K562 (cell line): ENCODE measurements around the gene FTSJ1. TPM values are rescaled to one million over a fixed set of nuclear protein-coding genes. Genes with fewer than 3 reads are reported as not detected.
A peak's percentile ranks its signal among the peaks of the same experiment; 100 is the strongest.

Experiments used
- CLOCK ChIP-seq: fragments of 250-450 bp; sonication (Bioruptor Pico); IDR thresholded peaks from 2 replicates; pipeline ENCODE4 v1.4.0; 2020; ENCODE audit warnings: mild to moderate bottlenecking, moderate library complexity, borderline replicate concordance
- EWSR1 ChIP-seq: fragments of 450-650 bp; IDR thresholded peaks from 2 replicates; pipeline ENCODE4 v1.6.1; 2018; ENCODE audit warnings: borderline replicate concordance, mild to moderate bottlenecking, low read depth, moderate library complexity; ENCODE audit not compliant: partially characterized antibody
- KDM5B ChIP-seq: fragments of 200-600 bp; sonication (generic); IDR thresholded peaks from 2 replicates; pipeline ENCODE4 v1.6.1; 2012; ENCODE audit warnings: low read depth, mild to moderate bottlenecking, moderate library complexity, low read length, control low read depth, inconsistent platforms; ENCODE audit not compliant: insufficient replicate concordance
- MAFG ChIP-seq: fragments of 450-650 bp; conservative IDR thresholded peaks from 2 replicates; pipeline ENCODE4 v1.6.1; 2016; ENCODE audit warnings: missing genetic modification characterization, missing compliant biosample characterization
- ZNF280A ChIP-seq: fragments of 450-650 bp; IDR thresholded peaks from 2 replicates; pipeline ENCODE4 v1.6.1; 2018; ENCODE audit warnings: mild to moderate bottlenecking, low read depth; ENCODE audit not compliant: partially characterized antibody
- ZNF398 ChIP-seq: fragments of 250-450 bp; sonication (Bioruptor Pico); IDR thresholded peaks from 2 replicates; pipeline ENCODE4 v1.8.0; 2021; ENCODE audit warnings: moderate library complexity, mild to moderate bottlenecking, inconsistent platforms
- ZNF592 ChIP-seq: fragments of 450-650 bp; IDR thresholded peaks from 2 replicates; pipeline ENCODE4 v1.6.1; 2017; ENCODE audit warnings: antibody characterized with exemption, mild to moderate bottlenecking
- polyA plus RNA-seq, 8 experiments: library from polyadenylated mRNA; depleted of rRNA in 4 of 8; stranded (reverse) in 5 of 8; unstranded in 3 of 8; fragments of >200 nt; fragmentation: Nextera tagmentation in 2 of 8; fragmentation: Illumina TruSeq in 1 of 8; extraction: Ambion mirVana in 2 of 8; extraction: Trizol in 1 of 8; gene quantifications; 2 replicates each; pipeline versions ENCODE4 v1.2.1 to v1.2.3, GENCODE V29; 2011 to 2014; ENCODE audit warnings: inconsistent platforms in 1 of 8, missing spikeins in 1 of 8
- total RNA-seq, 7 experiments: library from RNA; depleted of rRNA in 6 of 7; stranded (reverse); fragments of >200 nt in 6 of 7; fragmentation: Illumina TruSeq in 2 of 7; extraction: Trizol in 2 of 7; gene quantifications; 2 replicates each; pipeline versions ENCODE4 v1.2.1 to v1.2.3, GENCODE V29; 2011 to 2021; ENCODE audit warnings: low replicate concordance in 1 of 7

The FTSJ1 gene
- total and polyA plus RNA-seq, 9 of the 15 experiments (the other 6 are each of a cell fraction or from before 2014, with no cell fraction given) = 12.2 to 95.6 (median 71.6) TPM

- 0 out of 2 replicates have a peak, but pooled peaks have one; percentile 18 for TF ChIP-seq ZNF592
- no peak for TF ChIP-seq ZNF280A
- TF ChIP-seq ZNF398 = no peak
- no peak for TF ChIP-seq KDM5B
- no peak for TF ChIP-seq CLOCK
- TF ChIP-seq MAFG (tag) = no peak
- no peak for TF ChIP-seq EWSR1
These were observed 11.4 kb downstream of the FTSJ1 start (continued) for GRCh38 chrX:48487362-48487798.
